Stimulated activated naive CD8-positive, alpha-beta T cell treated with anti-CD3 and anti-CD28 coated beads, Interleukin-15, Interleukin-2, amounts not matched to agents 100 ng/mL and 50 ng/mL, for 24 hours (primary cell): ENCODE results near the gene EFNB1.
"Not testable (repeated sequence)": the region's sequence is repeated elsewhere in the genome, so short reads cannot be mapped to it uniquely, and the experiment has no call there.

Experiments
- H3K27ac Mint-ChIP-seq: one replicate; pipeline ENCODE4 v1.8.0; 2021; ENCODE audit warnings: mild to moderate bottlenecking, mixed read lengths
- H3K27me3 Mint-ChIP-seq: one replicate; pipeline ENCODE4 v1.8.0; 2021; ENCODE audit warnings: mixed read lengths
- H3K36me3 Mint-ChIP-seq: one replicate; pipeline ENCODE4 v1.8.0; 2021; ENCODE audit warnings: low read depth, mixed read lengths
- H3K4me1 Mint-ChIP-seq: one replicate; pipeline ENCODE4 v1.8.0; 2021; ENCODE audit warnings: low read depth, mixed read lengths
- H3K4me3 Mint-ChIP-seq: one replicate; pipeline ENCODE4 v1.8.0; 2021; ENCODE audit warnings: mild to moderate bottlenecking, mixed read lengths
- H3K9me3 Mint-ChIP-seq: one replicate; pipeline ENCODE4 v1.8.0; 2021; ENCODE audit warnings: mixed read lengths

Gene EFNB1

GRCh38 chrX:68828740-68829581 lies at the start of gene EFNB1:
Gene EFNB1 (plus strand): TSS chrX:68829021. CDS start chrX:68829777, 756 bp downstream.
- H3K36me3 Mint-ChIP-seq, result no peaks in the 10 kb centered on the region
- peaks cover 20% of the 10 kb centered on the region for H3K4me1 Mint-ChIP-seq
- no peaks in the 10 kb centered on the region for H3K27me3 Mint-ChIP-seq
- no peaks in the 10 kb centered on the region for H3K9me3 Mint-ChIP-seq
- peak within 1 kb of the TSS; percentile 83 for H3K4me3 Mint-ChIP-seq
- peak within 1 kb of the TSS; percentile 72 for H3K27ac Mint-ChIP-seq

- not testable (repeated sequence) for H3K27ac Mint-ChIP-seq, H3K36me3 Mint-ChIP-seq, H3K4me1 Mint-ChIP-seq, H3K4me3 Mint-ChIP-seq, H3K27me3 Mint-ChIP-seq, H3K9me3 Mint-ChIP-seq
These were observed 47.5 kb upstream of the EFNB1 start for GRCh38 chrX:68781295-68781694.

- Mint-ChIP-seq H3K9me3 (no peaks in the 10 kb centered on the region), H3K4me3 (no peak overlapping the region), H3K27ac (no peak overlapping the region), H3K4me1 (no peaks in the 10 kb centered on the region), H3K36me3 (no peaks in the 10 kb centered on the region), H3K27me3 (no peaks in the 10 kb centered on the region)
These were observed 44.0 kb upstream of the EFNB1 start for GRCh38 chrX:68784816-68785215.

- H3K4me1 Mint-ChIP-seq, H3K36me3 Mint-ChIP-seq, H3K9me3 Mint-ChIP-seq, H3K27ac Mint-ChIP-seq, H3K4me3 Mint-ChIP-seq, H3K27me3 Mint-ChIP-seq: not testable (repeated sequence)
These were observed 42.2 kb upstream of the EFNB1 start for GRCh38 chrX:68786581-68786980.

- Mint-ChIP-seq H3K9me3 (no peaks in the 10 kb centered on the region), H3K27me3 (no peaks in the 10 kb centered on the region), H3K36me3 (no peaks in the 10 kb centered on the region), H3K4me1 (no peaks in the 10 kb centered on the region), H3K27ac (no peak overlapping the region), H3K4me3 (no peak overlapping the region)
These were observed 38.9 kb upstream of the EFNB1 start for GRCh38 chrX:68789966-68790365.

- H3K4me3 Mint-ChIP-seq, result no peak overlapping the region
- no peaks in the 10 kb centered on the region for H3K9me3 Mint-ChIP-seq
- no peaks in the 10 kb centered on the region for H3K36me3 Mint-ChIP-seq
- no peaks in the 10 kb centered on the region for H3K27me3 Mint-ChIP-seq
- no peaks in the 10 kb centered on the region for H3K4me1 Mint-ChIP-seq
- no peak overlapping the region for H3K27ac Mint-ChIP-seq
These were observed 36.7 kb upstream of the EFNB1 start for GRCh38 chrX:68792083-68792482.

GRCh38 chrX:68794461-68794860 lies 34.4 kb upstream of the EFNB1 start:
- H3K27ac Mint-ChIP-seq, result no peak overlapping the region
- no peaks in the 10 kb centered on the region for H3K36me3 Mint-ChIP-seq
- peaks cover 3% of the 10 kb centered on the region for H3K9me3 Mint-ChIP-seq
- no peak overlapping the region for H3K4me3 Mint-ChIP-seq
- H3K4me1 Mint-ChIP-seq, result no peaks in the 10 kb centered on the region
- no peaks in the 10 kb centered on the region for H3K27me3 Mint-ChIP-seq

GRCh38 chrX:68795741-68796140 lies 33.1 kb upstream of the EFNB1 start:
- Mint-ChIP-seq H3K4me1 (no peaks in the 10 kb centered on the region), H3K36me3 (no peaks in the 10 kb centered on the region), H3K9me3 (peaks cover 9% of the 10 kb centered on the region), H3K27ac (no peak overlapping the region), H3K4me3 (no peak overlapping the region), H3K27me3 (no peaks in the 10 kb centered on the region)

- H3K9me3 Mint-ChIP-seq, H3K27ac Mint-ChIP-seq, H3K4me3 Mint-ChIP-seq, H3K4me1 Mint-ChIP-seq, H3K27me3 Mint-ChIP-seq, H3K36me3 Mint-ChIP-seq: not testable (repeated sequence)
These were observed 30.4 kb upstream of the EFNB1 start for GRCh38 chrX:68798400-68798799.

- no peak overlapping the region for H3K27ac Mint-ChIP-seq
- no peaks in the 10 kb centered on the region for H3K36me3 Mint-ChIP-seq
- H3K9me3 Mint-ChIP-seq, result peaks cover 9% of the 10 kb centered on the region
- H3K4me3 Mint-ChIP-seq, result no peak overlapping the region
- H3K4me1 Mint-ChIP-seq, result no peaks in the 10 kb centered on the region
- peaks cover 4% of the 10 kb centered on the region for H3K27me3 Mint-ChIP-seq
These were observed 27.0 kb upstream of the EFNB1 start for GRCh38 chrX:68801737-68802290.

GRCh38 chrX:68807818-68808217 lies 21.0 kb upstream of the EFNB1 start:
- no peak overlapping the region for H3K27ac Mint-ChIP-seq
- no peaks in the 10 kb centered on the region for H3K36me3 Mint-ChIP-seq
- H3K4me1 Mint-ChIP-seq, result no peaks in the 10 kb centered on the region
- no peaks in the 10 kb centered on the region for H3K9me3 Mint-ChIP-seq
- peaks cover 11% of the 10 kb centered on the region for H3K27me3 Mint-ChIP-seq
- H3K4me3 Mint-ChIP-seq, result no peak overlapping the region

GRCh38 chrX:68808686-68809357 lies 20.0 kb upstream of the EFNB1 start:
- Mint-ChIP-seq H3K27ac (no peak overlapping the region), H3K9me3 (no peaks in the 10 kb centered on the region), H3K4me1 (no peaks in the 10 kb centered on the region), H3K27me3 (peaks cover 11% of the 10 kb centered on the region), H3K4me3 (no peak overlapping the region), H3K36me3 (no peaks in the 10 kb centered on the region)

GRCh38 chrX:68820476-68821110 lies 8.2 kb upstream of the EFNB1 start:
- Mint-ChIP-seq H3K4me3 (no peak overlapping the region), H3K9me3 (no peaks in the 10 kb centered on the region), H3K4me1 (no peaks in the 10 kb centered on the region), H3K27ac (no peak overlapping the region), H3K36me3 (no peaks in the 10 kb centered on the region), H3K27me3 (peaks cover 4% of the 10 kb centered on the region)

GRCh38 chrX:68821616-68822015 lies 7.2 kb upstream of the EFNB1 start:
- Mint-ChIP-seq H3K27me3 (no peaks in the 10 kb centered on the region), H3K4me3 (no peak overlapping the region), H3K4me1 (no peaks in the 10 kb centered on the region), H3K36me3 (no peaks in the 10 kb centered on the region), H3K27ac (no peak overlapping the region), H3K9me3 (no peaks in the 10 kb centered on the region)
